Fibroblast of lung (primary cell): ENCODE data around the gene CDK15. TPM values are rescaled to one million over a fixed set of nuclear protein-coding genes. Genes with fewer than 3 reads are reported as not detected.

Experiments used
- DNase-seq, 2 donors: peaks; one replicate each; pipeline versions ENCODE4 v3.0.0 to v3.0.0-alpha.2; 2010; ENCODE audit warnings: low read depth in 2 of 2
- H2AFZ ChIP-seq: 2 replicates; pipeline ENCODE4 v1.5.1; 2012; ENCODE audit warnings: low read length, control low read depth, inconsistent platforms
- H3K27ac ChIP-seq: 2 replicates; pipeline ENCODE4 v1.5.1; 2011; ENCODE audit warnings: low read length, control low read depth; ENCODE audit not compliant: insufficient read depth
- H3K27me3 ChIP-seq: 2 replicates; pipeline ENCODE4 v1.5.1; 2011; ENCODE audit warnings: mild to moderate bottlenecking, low read length; ENCODE audit not compliant: control insufficient read depth, insufficient read depth
- H3K36me3 ChIP-seq: 2 replicates; pipeline ENCODE4 v1.5.1; 2011; ENCODE audit warnings: low read length; ENCODE audit not compliant: control insufficient read depth, insufficient read depth
- H3K4me1 ChIP-seq: 2 replicates; pipeline ENCODE4 v1.5.1; 2011; ENCODE audit warnings: low read length; ENCODE audit not compliant: control insufficient read depth, insufficient read depth; ENCODE audit errors: extremely low read depth
- H3K4me2 ChIP-seq: 2 replicates; pipeline ENCODE4 v1.5.1; 2011; ENCODE audit warnings: low read length, control low read depth; ENCODE audit not compliant: insufficient read depth; ENCODE audit errors: extremely low read depth
- H3K4me3 ChIP-seq, 4 experiments: fragments of 200-600 bp in 1 of 4; sonication (generic) in 1 of 4; replicated peaks in 1 of 4; 2 replicates each; pipeline ENCODE4 v1.5.1; 2011 to 2016; ENCODE audit warnings: low read length in 4 of 4, low read depth in 3 of 4, mild to moderate bottlenecking in 3 of 4, control low read depth in 2 of 4, inconsistent platforms in 1 of 4, mixed read lengths in 1 of 4; ENCODE audit not compliant: insufficient read depth in 1 of 4; ENCODE audit errors: control extremely low read depth in 1 of 4
- H3K79me2 ChIP-seq: 2 replicates; pipeline ENCODE4 v1.5.1; 2012; ENCODE audit warnings: mild to moderate bottlenecking, low read length, inconsistent platforms; ENCODE audit not compliant: control insufficient read depth, insufficient read depth
- H3K9ac ChIP-seq: 2 replicates; pipeline ENCODE4 v1.5.1; 2011; ENCODE audit warnings: mild to moderate bottlenecking, low read length, control low read depth; ENCODE audit not compliant: insufficient read depth
- H3K9me3 ChIP-seq: 2 replicates; pipeline ENCODE4 v1.5.1; 2012; ENCODE audit warnings: low read depth, low read length; ENCODE audit not compliant: control insufficient read depth, insufficient read depth
- H4K20me1 ChIP-seq: 2 replicates; pipeline ENCODE4 v1.5.1; 2011; ENCODE audit warnings: low read length; ENCODE audit not compliant: control insufficient read depth, insufficient read depth; ENCODE audit errors: extremely low read depth
- CTCF ChIP-seq, 2 donors: IDR thresholded peaks in 1 of 2; conservative IDR thresholded peaks in 1 of 2; 1 replicate in 1 of 2; 2 replicates in 1 of 2; pipeline ENCODE4 v1.5.1; 2011 to 2012; ENCODE audit warnings: low read length in 2 of 2, control low read depth in 1 of 2, inconsistent platforms in 1 of 2, low read depth in 1 of 2, mild to moderate bottlenecking in 1 of 2
- EZH2 ChIP-seq: IDR thresholded peaks from 2 replicates; pipeline ENCODE4 v1.5.1; 2012; ENCODE audit warnings: low read length, control low read depth, mild to moderate bottlenecking; ENCODE audit errors: missing control alignments
- polyA plus RNA-seq, 2 donors: library from polyadenylated mRNA; depleted of rRNA in 1 of 2; stranded (reverse) in 1 of 2; unstranded in 1 of 2; fragments of >200 nt; gene quantifications; 2 replicates each; pipeline ENCODE4 v1.2.1, GENCODE V29; 2011 to 2012; ENCODE audit warnings: missing spikeins in 1 of 2
- total RNA-seq: library from RNA; depleted of rRNA; stranded (reverse); fragments of >200 nt; gene quantifications from 2 replicates; pipeline ENCODE4 v1.2.1, GENCODE V29; 2014

CDK15 gene
- total and polyA plus RNA-seq, 2 donors (not counting 1 experiment from before 2014, with no cell fraction given), result 2.3 to 5.1 TPM

- Histone ChIP-seq H4K20me1 (no peaks in the 10 kb centered on the region), H3K27me3 (no peaks in the 10 kb centered on the region), H3K36me3 (no peaks in the 10 kb centered on the region), H3K27ac (no peak overlapping the region), H3K9ac (no peak overlapping the region), H3K4me1 (no peaks in the 10 kb centered on the region), H3K79me2 (no peaks in the 10 kb centered on the region), H3K9me3 (no peaks in the 10 kb centered on the region), H3K4me3 (no peak overlapping the region), H3K4me2 (no peak overlapping the region), H2AFZ (no peak overlapping the region)
- peak; percentile 65 to 78 for DNase-seq
- TF ChIP-seq EZH2 (no peak), CTCF (conservative IDR thresholded peaks at IDR 0.05 in 1 of 2, IDR thresholded peaks at IDR 0.05 in 1 of 2; ENCODE audit: low read depth in 1 of 2, low read length in 2 of 2) (no peak)
Observed at GRCh38 chr2:201933792-201934237, 127.5 kb downstream of the CDK15 start.

GRCh38 chr2:201936817-201937216, 130.5 kb downstream of the CDK15 start:
- DNase-seq, result no peak
- H3K9me3 ChIP-seq, result no peaks in the 10 kb centered on the region
- no peaks in the 10 kb centered on the region for H4K20me1 ChIP-seq
- H3K4me2 ChIP-seq, result no peak overlapping the region
- H3K4me1 ChIP-seq, result no peaks in the 10 kb centered on the region
- TF ChIP-seq EZH2 (no peak), CTCF (conservative IDR thresholded peaks at IDR 0.05 in 1 of 2, IDR thresholded peaks at IDR 0.05 in 1 of 2; ENCODE audit: low read depth in 1 of 2, low read length in 2 of 2) (no peak)
- no peak overlapping the region for H2AFZ ChIP-seq
- H3K27ac ChIP-seq, result no peak overlapping the region
- no peak overlapping the region for H3K9ac ChIP-seq
- no peaks in the 10 kb centered on the region for H3K36me3 ChIP-seq
- H3K4me3 ChIP-seq, result no peak overlapping the region
- H3K79me2 ChIP-seq, result no peaks in the 10 kb centered on the region
- peaks cover 7% of the 10 kb centered on the region for H3K27me3 ChIP-seq

GRCh38 chr2:201937343-201937742, 131.0 kb downstream of the CDK15 start:
- H3K27ac ChIP-seq, result no peak overlapping the region
- H2AFZ ChIP-seq, result no peak overlapping the region
- H3K9me3 ChIP-seq, result no peaks in the 10 kb centered on the region
- no peaks in the 10 kb centered on the region for H3K79me2 ChIP-seq
- H3K27me3 ChIP-seq, result peaks cover 7% of the 10 kb centered on the region
- H3K9ac ChIP-seq, result no peak overlapping the region
- H3K4me1 ChIP-seq, result no peaks in the 10 kb centered on the region
- no peaks in the 10 kb centered on the region for H3K36me3 ChIP-seq
- no peak for DNase-seq
- no peak overlapping the region for H3K4me3 ChIP-seq
- no peaks in the 10 kb centered on the region for H4K20me1 ChIP-seq
- no peak overlapping the region for H3K4me2 ChIP-seq
- TF ChIP-seq CTCF (conservative IDR thresholded peaks at IDR 0.05 in 1 of 2, IDR thresholded peaks at IDR 0.05 in 1 of 2; ENCODE audit: low read depth in 1 of 2, low read length in 2 of 2), result no peak
